HL-60/S4 treated with phorbol 12-myristate 13-acetate at 8.2 ng/mL for 4 days and 3 days (cell line): ENCODE data around the gene CERS6.

ENCODE experiments used
- in situ Hi-C: fragments of 300-500 bp; cut with MboI; formaldehyde crosslinking; loops from 2 replicates; pipeline ENCODE4 v1.15.0; 2022; ENCODE audit warnings: low sequenced_read_pairs

The CERS6 gene

DNA sequence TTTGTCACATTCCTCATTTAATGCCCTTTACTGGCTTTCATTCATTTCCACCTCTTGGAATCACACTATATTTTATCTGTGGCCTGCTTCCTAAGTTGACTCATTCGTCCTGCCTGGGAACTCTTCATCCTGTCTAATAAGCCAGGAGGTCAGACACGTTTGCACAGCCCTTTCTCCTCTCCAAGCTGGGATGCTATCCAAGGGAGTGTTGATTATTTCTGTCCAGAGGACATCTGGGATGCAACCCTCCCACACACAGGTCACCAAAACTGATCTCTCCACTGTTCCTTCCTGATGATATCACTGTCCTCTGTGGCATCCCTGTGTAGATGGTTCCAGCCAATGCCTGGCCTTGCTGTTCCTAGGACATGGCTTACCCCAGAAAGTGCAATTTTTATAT, 266.5 kb downstream of the CERS6 start:
- in situ Hi-C loops = no loop called here

DNA sequence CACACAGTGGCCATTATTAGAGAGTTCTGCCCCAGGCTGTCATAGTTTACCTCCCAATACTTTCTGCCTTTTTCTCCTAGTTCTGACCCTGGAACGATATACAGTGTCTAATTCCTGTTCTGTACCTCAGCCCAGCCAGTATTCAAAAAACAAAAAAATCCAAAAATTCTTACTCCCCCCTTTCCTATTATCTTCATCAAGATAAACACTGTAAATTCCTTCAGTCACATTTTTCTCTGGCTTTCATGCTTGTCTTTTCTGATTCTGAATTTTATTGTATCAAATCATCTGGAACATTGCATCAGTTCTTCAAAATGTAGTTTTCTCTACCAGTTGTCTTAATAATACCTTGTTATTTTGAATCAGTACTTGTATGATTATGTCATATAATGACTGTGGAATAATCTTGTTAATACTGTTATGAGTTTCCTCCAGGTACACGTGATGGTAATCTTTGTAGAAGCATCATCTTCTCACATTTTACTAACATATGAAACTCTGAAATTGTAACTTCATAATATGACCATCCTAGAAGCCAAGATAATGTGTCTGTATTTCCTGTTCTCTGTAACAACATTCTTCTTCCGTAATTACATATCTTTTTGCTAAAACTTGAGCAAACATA, 267.3 kb downstream of the CERS6 start:
- in situ Hi-C loops = no loop called here

DNA sequence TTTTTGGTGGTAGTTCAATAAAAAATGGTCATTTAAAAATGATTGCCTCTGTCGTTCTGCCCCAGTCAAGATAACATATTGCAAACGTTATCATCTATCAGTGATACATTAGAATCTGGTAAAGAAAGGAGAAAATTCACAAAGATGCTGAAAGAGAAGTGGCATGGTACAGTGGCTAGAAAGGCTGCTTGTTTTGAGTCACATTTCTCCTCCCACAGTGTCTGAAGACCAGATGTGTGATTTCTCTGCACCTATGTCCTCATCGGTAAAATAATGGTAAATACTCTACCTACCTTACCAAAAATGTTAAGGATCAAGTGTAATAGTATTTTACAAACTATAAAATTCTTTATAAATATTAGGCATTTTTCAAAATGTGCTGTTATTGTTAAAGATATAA, 270.3 kb downstream of the CERS6 start:
- in situ Hi-C loops = no loop called here

DNA sequence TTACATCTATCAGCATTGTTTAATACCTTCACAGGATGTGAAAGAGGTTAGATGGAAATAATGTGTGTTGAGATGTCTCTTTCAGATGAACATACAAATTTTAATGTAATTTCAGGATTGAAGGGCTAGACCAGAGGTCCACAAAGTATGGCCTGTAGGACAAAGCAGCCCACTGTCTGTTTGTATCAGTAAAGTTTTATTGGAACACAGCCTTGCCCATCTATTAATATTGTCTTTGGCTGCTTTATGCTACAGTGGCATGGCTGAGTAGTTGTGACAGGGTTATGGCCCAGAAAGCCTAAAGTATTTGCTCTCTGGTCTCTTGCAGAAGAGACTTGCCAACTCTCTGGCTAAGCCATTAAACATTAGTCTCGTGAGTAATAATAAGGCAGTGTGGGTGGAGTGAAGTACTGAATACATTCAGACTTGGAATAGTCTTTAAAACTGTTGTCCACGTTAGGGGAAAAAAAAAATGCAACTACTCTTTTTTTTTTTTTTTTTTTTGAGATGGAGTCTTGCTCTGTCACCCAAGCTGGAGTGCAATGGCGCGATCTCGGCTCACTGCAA, 271.9 kb downstream of the CERS6 start:
- in situ Hi-C loops = no loop called here

DNA sequence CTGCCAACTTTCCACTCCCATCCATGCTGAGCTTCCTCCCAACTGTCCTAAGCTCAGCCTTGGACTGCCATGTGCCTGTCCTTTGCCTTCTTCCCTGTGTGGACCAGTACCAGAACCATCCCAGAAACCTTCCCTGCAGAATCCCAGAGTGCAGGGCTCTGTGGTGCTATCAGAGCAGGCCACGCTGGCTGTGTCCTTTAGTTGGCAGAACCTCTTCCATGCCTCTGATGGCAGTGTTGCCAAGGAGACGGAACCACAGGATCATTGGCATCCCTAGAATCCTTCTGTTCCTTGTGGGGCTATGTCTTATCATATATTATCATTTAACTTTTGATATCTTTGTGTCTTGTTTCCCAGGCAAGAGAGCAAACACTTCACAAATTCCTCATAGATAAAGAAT, 273.4 kb downstream of the CERS6 start:
- in situ Hi-C loops = no loop called here

DNA sequence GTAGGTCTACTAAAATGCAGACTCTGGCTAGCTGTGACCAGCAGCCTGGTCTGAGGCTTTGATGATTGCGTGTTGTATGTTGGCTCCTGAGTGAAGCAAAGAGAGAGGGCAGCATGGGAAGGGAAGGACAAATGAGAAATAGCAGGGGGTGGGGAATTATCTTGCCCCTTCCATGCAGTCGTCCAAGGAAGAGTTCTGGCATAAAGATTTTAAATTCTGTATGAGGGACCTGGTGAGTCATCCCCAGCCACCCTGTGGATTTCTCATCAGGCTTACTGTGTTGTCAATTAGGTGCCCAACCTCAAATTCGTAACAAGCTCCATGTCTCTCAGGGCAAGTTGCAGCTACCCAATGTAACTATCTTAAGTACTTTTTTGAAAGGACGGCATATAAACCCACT, 274.3 kb downstream of the CERS6 start:
- in situ Hi-C loops = no loop called here

DNA sequence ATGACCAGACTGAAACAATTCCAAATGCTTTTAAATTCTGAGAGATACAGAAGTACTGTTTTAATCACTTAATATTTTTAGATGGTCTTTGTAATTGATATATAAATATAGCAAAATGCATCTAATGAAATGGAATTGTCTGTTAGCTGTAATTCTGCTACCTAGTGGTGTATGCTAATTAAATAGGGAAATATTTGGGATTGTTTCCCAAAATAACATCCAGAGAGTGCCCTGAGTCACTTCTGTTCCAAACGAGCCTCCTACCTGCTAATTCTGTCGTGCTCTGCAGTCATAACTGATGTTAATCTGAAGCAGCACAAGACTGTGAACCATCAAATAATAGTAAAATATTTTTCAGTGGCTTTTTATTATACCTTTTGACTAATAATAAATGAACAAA, 274.9 kb downstream of the CERS6 start:
- in situ Hi-C loops = no loop called here

DNA sequence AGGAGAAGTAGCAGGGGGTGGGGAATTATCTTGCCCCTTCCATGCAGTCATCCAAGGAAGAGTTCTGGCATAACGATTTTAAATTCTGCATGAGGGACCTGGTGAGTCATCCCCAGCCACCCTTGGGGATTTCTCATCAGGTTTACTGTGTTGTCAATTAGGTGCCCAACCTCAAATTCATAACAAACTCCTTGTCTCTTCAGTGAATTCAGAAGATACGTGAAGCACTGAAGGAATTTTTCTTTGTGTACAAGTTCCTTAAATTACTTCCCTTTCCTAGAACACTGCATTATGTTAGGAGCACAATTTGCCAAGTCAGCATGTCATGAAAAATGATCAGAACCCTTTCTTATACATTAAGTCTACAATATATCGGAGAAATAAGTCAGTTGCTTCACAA, 275.5 kb downstream of the CERS6 start:
- in situ Hi-C loops = no loop called here

DNA sequence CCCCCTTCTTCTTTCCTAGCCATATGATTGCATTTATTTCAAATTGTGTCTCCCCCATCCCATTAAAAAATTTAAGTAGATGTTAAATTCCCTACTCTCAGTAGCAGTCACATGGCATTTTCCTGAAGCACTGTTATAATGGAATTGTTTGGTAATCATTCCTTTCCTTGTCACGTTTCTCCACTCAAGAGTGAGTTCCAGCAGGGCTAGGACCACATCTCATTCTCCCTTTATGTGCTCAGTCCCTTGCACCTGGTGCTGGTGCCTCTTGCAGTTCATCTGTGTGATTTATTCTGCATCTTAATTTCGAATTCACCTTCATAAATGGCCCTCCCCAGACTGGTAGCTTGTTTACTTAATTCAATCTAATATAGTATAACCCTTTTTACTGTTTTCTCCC, 276.0 kb downstream of the CERS6 start:
- in situ Hi-C loops = no loop called here

DNA sequence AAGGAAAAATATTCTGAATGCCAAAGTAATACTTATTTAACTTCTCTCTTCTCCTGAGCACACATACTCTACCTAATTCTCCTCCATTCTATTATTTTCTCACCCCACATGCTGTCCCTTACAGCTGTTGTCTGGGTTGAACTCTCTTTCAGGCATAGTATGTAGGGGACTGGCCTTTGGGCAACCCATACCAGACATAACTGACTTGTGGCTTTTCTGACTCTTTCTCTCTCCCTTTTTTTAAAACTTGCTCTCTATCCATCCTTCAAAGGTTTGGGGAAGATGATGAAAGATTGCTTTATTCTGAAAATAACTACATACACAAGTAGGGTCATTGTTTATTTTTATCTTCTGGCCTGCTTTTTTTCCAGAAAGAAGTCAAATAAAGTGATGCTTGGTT, 276.4 kb downstream of the CERS6 start:
- in situ Hi-C loops = no loop called here

DNA sequence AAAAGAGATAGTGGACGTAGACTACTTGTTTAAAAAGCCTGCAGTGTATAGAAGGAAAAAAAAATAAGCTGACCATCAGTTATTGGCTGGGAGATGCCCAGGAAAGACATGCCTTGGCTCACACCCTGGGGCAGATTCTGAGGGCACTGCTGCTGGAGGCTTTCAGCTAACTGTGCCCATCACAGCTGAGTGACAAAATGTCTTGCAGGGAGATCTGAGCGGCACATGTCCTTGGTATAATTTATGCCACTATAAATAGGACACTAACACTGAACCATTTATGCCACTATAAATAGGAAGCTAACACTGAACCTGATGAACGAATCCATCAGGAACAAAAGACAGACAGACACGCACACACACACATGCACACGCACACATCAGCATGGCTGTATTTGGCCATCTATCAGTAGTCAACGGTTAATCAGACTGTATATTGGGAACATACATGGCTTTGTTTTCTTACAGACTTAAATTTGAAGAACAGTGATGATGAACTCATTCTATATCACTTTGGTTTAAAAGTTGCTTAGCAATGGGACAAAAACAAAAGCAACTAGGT, 278.2 kb downstream of the CERS6 start:
- in situ Hi-C loops = no loop called here

DNA sequence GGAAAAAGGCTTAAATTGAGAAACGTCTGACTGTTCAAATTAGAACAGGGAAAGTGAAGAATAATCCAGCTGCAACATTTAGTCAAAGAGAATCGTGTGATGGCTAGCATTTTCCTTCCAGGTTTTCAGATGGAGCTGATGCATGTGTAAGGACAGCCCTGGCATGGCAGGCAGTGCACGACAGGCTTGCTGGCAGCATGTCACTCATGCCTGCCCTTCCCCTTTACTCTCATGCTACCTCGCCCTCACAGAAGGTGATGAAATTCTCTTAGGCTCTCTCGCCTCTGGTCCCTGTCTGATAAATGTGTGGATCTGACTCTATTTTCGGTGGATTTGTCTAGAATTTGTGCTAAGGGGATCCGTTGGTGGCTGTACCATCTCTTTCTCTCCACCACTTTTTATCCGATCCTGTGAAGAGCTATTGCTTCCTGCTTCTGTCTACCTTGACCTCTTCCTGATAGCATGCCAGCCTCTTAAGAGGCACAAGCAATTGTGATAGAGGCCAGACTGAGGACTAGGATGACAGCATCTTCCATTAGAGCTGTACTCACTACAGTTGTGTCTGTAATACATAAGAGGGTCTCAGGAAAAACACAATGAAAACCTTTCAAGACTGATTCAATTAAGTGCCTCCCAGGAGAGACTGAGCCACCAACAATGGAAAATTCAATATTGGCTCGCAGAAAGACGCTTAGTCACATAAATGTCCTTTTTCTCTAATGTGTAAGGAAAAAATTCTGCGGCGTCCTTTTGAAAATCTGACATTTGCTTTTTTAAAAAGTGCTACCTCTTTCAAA, 280.8 kb downstream of the CERS6 start:
- in situ Hi-C loops = no loop called here

DNA sequence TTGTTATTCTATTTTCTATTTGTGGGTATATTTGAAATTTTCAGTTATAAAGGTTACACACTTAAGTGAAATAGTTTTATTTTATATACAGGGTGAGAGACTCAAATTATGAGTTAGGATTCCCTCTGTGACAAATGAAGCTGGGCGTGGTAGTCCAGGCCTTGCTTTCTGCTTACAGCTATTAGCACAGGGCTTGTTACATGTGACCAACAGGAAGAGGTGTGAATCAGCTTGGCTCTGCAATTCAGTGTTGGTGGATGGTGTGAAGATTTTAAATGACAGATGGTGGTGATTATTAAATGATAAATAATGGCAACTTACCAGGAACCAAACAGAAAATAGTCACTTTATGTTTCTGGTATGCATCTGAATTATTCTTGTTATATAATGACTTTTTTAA, 282.0 kb downstream of the CERS6 start:
- in situ Hi-C loops = no loop called here

DNA sequence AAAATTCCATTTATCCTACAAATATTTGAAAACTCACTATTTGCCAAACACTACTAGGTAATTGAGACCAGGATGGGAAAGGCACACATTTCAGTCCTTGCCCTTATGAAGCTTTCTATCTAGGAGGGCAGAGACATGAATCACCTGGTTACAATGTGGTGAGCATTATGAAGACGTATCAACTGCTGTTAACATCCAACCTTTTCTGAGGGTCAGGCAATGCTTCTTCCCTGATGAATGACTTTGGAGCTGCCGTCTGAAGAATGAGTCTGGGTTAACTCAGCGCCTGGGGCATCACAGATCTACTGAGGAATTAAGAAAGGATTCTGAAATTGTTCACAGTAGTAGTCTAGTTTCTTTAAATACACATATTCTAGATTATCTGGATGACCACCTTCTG, 284.3 kb downstream of the CERS6 start:
- in situ Hi-C loops = no loop called here

DNA sequence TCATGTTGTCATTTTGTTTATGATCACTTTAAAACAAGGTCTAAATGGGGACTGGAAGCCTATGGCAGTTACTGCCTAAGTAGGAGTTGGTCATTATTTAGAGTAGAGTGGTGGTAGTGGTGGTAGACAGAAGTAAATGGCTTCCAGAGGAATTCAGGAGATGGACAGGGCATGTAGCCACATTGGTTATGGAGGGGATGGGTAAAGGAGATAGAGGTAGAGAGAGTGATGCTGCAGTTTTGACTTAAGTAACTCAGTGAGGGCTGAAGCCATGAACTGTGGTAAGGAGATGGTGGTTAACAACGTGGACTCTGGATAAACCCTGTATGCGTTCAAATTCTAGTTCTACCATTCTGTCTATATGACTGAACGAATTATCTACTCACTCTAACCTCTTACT, 284.7 kb downstream of the CERS6 start:
- in situ Hi-C loops = no loop called here

DNA sequence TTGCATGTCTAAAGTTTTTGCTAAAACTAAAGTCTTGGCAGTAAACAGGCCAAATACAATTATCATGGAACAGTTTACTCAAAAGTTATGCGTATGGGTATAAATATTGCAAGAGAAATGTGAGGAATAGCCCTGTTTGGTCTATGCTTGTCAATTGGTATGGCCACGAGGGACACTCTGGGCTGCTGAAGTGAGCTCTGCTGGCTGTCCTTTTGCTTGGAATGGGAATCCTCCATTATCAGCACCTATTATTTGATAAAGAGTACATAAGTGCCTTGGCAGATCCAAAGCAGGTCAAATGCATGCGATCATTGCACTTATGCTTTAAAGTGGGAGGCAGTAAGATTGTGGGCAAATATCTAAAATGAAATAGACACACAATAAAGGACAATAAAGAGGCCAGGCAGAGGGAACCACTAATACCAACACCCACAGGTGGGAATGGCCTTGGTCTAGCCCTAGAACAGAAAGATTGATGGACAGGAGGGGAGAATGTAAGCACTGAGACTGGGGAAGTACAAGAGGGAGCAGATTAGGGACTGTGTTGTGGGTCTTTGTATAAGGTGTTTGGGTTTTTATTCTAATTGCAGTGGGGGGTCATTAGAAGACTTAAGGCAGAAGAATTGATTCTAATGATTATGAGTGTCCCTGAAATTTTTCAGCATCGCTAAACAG, 286.3 kb downstream of the CERS6 start:
- in situ Hi-C loops = no loop called here

DNA sequence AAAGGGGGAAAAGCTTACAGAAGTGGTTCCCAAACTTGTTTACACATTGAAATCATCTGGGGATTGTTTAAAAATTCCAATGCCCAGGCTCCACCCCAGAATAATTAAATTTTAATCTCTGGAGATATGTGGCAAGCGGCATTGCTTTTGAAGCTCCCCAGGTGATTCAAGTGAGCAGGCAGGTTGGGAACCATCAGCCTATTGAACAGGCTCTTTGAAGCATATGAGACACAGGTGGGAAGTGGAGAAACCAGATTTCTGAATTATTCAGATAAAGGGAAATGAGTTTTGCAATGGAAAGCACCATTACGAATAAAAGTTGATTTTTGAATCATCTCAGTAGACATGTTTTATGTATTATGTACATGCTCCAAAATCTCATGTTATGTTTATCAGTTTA, 288.8 kb downstream of the CERS6 start:
- in situ Hi-C loops = no loop called here

DNA sequence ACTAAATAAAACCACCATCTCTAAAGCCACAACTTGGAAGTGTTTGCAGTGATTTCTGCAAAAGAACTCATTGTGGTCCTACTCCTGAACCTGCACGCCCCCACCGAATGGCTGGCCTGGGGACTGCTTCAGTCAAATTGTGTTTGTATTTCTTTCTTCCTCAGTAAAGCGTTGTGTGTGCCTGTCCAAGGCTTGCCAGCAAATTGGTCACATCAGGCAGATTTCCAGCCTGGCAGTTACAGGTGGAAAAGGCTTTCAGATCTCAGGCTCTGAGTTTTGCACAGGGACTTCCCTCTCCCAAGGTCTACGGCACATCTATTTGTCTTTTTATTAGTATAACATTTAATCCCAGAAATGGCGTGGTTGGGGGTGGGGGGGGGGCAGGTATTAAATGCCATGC, 292.4 kb downstream of the CERS6 start:
- in situ Hi-C loops = no loop called here

DNA sequence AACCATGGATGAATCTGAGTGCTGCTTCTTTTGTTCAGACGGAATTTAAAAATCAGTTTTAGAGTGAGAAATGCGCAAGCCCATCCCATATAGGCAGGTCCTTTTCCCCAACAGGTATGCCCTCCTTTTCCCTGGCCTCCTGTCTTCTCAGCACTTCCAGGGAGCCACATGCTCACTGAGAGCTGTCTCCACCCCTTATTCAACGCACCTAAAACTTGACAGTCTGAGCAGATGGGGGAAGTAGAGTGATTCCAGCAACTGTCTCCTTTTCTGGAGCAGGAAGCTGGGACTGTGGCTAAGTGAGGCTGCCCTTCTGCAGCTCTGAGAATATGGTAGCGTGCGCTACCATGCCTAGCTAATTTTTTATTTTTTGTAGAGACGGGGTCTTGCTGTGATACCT, 293.2 kb downstream of the CERS6 start:
- in situ Hi-C loops = no loop called here

DNA sequence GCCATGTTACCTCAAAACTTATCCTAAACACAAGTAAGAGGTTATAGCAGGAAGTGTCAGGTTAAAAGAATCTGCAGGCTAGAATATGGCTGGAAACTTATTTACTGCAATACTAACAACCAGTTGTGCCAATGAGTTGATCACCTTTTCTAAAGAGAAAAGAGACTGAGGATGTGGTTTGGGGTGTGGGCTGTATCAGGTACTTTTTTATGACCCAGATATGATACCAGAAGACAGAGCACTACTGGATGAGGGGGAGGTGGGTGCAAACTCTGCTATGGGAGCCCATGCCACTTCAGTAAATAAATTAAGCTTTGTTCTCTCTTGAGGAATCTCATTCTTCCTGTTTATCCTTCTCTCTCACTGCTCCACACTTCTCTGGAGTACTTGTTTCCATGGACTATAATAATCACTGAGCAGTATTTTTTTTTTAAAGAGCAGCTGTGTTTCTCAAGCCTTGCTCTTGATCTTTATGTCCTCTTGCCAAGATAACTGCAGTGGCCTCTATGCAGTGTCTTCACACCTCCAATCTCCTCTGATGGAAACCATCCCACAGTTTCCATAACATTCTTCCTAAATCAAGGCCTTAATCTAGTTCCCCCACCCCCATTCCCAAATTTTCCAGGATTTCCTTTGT, 295.1 kb downstream of the CERS6 start:
- in situ Hi-C loops = no loop called here

DNA sequence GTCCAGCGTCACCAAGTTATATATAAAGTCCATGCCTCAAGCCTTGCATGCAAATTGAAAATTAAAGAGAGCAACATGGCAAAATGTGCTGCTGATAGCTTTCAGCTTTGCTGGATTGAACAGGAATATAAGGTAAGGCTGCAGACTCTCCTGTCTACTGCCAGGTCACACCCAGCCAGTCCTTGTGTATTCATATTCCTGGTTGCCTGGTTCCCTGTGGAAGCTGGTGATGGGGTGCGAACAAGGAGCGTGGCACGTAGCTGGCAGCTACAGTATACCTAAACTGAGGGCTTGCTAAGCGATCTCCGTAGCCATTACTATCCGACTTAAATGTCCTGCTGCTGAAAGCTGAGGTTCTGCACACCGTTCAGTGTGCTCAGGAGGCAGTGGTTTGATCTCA, 296.3 kb downstream of the CERS6 start:
- in situ Hi-C loops = no loop called here
